Mesothelial cell of epicardium (in vitro differentiated cells): ENCODE data around the gene CPAMD8. TPM values are rescaled to one million over a fixed set of nuclear protein-coding genes. Genes with fewer than 3 reads are reported as not detected.

Source experiments
- DNase-seq, 2 experiments: peaks; one replicate each; pipeline ENCODE4 v3.0.0; 2021; ENCODE audit warnings: low spot score in 2 of 2; ENCODE audit not compliant: unreplicated experiment in 2 of 2
- H3K27ac Mint-ChIP-seq: 2 replicates; pipeline ENCODE4 v1.8.0; 2021; ENCODE audit warnings: mixed read lengths
- H3K27me3 Mint-ChIP-seq: 2 replicates; pipeline ENCODE4 v1.8.0; 2021; ENCODE audit warnings: low read depth, mixed read lengths
- H3K36me3 Mint-ChIP-seq: 2 replicates; pipeline ENCODE4 v1.8.0; 2021; ENCODE audit warnings: mixed read lengths
- H3K4me1 Mint-ChIP-seq: 2 replicates; pipeline ENCODE4 v1.8.0; 2021; ENCODE audit warnings: mixed read lengths
- H3K4me3 Mint-ChIP-seq: 2 replicates; pipeline ENCODE4 v1.8.0; 2021; ENCODE audit warnings: mild to moderate bottlenecking, moderate library complexity, mixed read lengths
- H3K9me3 Mint-ChIP-seq: 2 replicates; pipeline ENCODE4 v1.8.0; 2021; ENCODE audit warnings: mixed read lengths
- CTCF ChIP-seq: fragments of 200-600 bp; sonication (generic); IDR thresholded peaks from one replicate; pipeline ENCODE4 v1.5.0; 2021; ENCODE audit warnings: antibody characterized with exemption; ENCODE audit not compliant: unreplicated experiment
- total RNA-seq: library from RNA; stranded (reverse); gene quantifications from 3 replicates; pipeline ENCODE4 v1.2.1, GENCODE V29; 2021

Gene CPAMD8
- total RNA-seq, 1 donor from 2014 or later, result 40.9 TPM

GRCh38 chr19:16901491-16902175 lies 125.0 kb downstream of the CPAMD8 start:
- Mint-ChIP-seq H3K27me3 (peaks cover 23% of the 10 kb centered on the region), H3K4me1 (no peaks in the 10 kb centered on the region), H3K4me3 (no peak overlapping the region), H3K27ac (no peak overlapping the region), H3K9me3 (no peaks in the 10 kb centered on the region), H3K36me3 (no peaks in the 10 kb centered on the region)
- no peak for DNase-seq
- no peak for TF ChIP-seq CTCF

DNA sequence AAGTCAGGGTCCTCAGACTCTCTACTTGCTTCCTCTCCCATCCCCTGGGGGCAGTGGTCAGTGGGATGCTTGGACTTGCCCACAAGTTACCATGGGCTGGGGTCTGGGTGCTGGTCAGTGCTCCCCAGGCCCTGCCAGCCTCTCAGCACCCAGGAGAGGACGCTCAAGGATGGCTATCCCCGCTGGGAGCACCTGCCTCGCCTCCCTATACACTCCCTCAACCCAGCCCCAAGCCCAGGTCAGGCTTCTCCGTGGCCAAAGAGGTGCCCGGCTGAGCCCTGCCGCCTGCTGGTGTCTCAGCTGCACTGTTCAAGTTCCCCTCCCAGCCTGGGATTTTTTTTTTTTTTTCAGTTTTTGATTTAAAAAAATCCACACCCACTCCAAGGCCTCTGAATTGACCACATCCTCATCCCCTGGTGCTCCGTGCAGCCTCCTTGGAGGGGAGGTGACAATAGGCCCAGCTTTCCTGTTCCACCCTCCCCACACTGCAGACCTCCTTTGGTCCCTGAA lies 127.0 kb downstream of the CPAMD8 start:
- Mint-ChIP-seq H3K36me3 (no peaks in the 10 kb centered on the region), H3K27ac (no peak overlapping the region), H3K4me1 (no peaks in the 10 kb centered on the region), H3K27me3 (peaks cover 36% of the 10 kb centered on the region), H3K4me3 (no peak overlapping the region), H3K9me3 (no peaks in the 10 kb centered on the region)
- TF ChIP-seq CTCF, result peak; percentile 11
- DNase-seq, result no peak

- DNase-seq, result no peak
- Mint-ChIP-seq H3K9me3 (no peaks in the 10 kb centered on the region), H3K36me3 (no peaks in the 10 kb centered on the region), H3K4me3 (peak overlapping the region; percentile 54), H3K27me3 (peaks cover 45% of the 10 kb centered on the region), H3K4me1 (no peaks in the 10 kb centered on the region), H3K27ac (no peak overlapping the region)
- no peak for TF ChIP-seq CTCF
These were observed 128.1 kb downstream of the CPAMD8 start for GRCh38 chr19:16898361-16899015.

DNA sequence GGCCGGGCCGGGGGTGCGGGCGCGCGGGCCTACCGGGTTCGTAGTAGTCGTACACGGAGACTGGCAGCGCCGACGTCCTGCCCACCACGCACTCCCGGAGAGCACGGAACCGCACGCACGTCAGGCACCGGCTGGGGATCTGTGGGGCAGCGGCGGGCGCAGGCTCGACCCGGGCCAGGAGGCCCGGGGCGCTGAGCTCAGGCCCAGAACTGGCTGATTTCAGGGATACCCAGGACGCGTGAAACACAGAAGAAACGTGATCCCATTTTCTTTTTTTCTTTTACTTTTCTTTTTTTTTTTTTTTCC lies 128.8 kb downstream of the CPAMD8 start:
- H3K36me3 Mint-ChIP-seq, result no peaks in the 10 kb centered on the region
- no peak for DNase-seq
- TF ChIP-seq CTCF, result no peak
- peak overlapping the region; percentile 54 for H3K4me3 Mint-ChIP-seq
- no peaks in the 10 kb centered on the region for H3K4me1 Mint-ChIP-seq
- H3K9me3 Mint-ChIP-seq, result no peaks in the 10 kb centered on the region
- H3K27ac Mint-ChIP-seq, result no peak overlapping the region
- peaks cover 45% of the 10 kb centered on the region for H3K27me3 Mint-ChIP-seq

DNA sequence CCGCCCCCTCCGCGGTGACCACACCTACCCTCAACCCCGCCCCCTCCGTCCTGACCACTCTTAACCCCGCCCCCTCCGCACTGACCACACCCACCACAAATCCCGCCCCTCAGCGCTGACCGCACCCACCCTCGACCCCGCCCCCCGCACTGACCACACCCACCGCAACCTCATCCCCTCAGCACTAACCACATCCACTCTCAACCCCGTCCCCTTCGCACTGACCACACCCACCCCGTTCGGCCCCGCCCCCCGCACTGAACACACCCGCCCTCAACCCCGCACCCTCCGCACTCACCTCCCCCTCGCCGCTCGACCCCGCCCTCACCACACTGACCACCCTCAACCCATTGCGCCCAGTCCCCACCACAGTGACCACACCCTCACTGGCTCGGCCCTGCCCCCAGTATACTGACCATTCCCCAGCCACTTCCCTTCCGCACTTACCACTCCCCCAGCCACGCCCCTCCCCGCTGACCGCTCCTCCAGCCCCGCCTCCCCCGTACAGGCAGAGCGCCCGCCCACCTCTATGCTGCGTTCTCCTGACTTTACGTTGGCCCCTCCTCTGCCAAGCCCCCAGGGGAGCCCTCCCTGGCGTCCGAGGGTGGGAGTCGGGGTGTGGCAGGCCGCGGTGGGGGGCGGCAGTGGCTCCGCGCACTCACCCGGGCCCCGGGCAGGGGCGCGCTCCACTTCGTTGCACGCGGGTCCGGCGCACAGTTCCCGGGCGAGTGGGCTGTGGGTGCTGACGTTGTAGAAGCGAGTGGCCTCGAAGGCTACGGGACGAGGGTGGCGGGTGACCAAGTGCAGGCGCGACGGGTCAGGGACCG lies 129.4 kb downstream of the CPAMD8 start:
- H3K4me3 Mint-ChIP-seq, result peak overlapping the region; percentile 64
- TF ChIP-seq CTCF, result no peak
- DNase-seq, result peak; percentile 83

More for the DNA sequence above, 129.4 kb downstream of the CPAMD8 start:
- no peaks in the 10 kb centered on the region for H3K9me3 Mint-ChIP-seq
- no peaks in the 10 kb centered on the region for H3K36me3 Mint-ChIP-seq
- H3K27ac Mint-ChIP-seq, result no peak overlapping the region
- H3K4me1 Mint-ChIP-seq, result no peaks in the 10 kb centered on the region
- peaks cover 46% of the 10 kb centered on the region for H3K27me3 Mint-ChIP-seq
